G401 (cell line): Measurements from ENCODE around the gene ASGR2. TPM values are rescaled to one million over a fixed set of nuclear protein-coding genes. Genes with fewer than 3 reads are reported as not detected.
"Not testable (repeated sequence)": the region's sequence is repeated elsewhere in the genome, so short reads cannot be mapped to it uniquely, and the experiment has no call there.

Experiments used
- DNase-seq: peaks from one replicate; pipeline ENCODE4 v3.0.0-alpha.2; 2015; ENCODE audit warnings: low spot score
- in situ Hi-C: cut with HindIII; loops from 2 replicates; pipeline ENCODE4 v1.10.0; 2016; ENCODE audit warnings: low sequenced_read_pairs, mixed read lengths
- total RNA-seq: library from RNA; depleted of rRNA; stranded (reverse); fragments of >200 nt; shearing (Covaris generic); gene quantifications from 2 replicates; pipeline ENCODE4 v1.2.3, GENCODE V29; 2014; rRNA removed

ASGR2 gene, protein sequence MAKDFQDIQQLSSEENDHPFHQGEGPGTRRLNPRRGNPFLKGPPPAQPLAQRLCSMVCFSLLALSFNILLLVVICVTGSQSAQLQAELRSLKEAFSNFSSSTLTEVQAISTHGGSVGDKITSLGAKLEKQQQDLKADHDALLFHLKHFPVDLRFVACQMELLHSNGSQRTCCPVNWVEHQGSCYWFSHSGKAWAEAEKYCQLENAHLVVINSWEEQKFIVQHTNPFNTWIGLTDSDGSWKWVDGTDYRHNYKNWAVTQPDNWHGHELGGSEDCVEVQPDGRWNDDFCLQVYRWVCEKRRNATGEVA
- total RNA-seq = not detected in 2 replicates

DNA sequence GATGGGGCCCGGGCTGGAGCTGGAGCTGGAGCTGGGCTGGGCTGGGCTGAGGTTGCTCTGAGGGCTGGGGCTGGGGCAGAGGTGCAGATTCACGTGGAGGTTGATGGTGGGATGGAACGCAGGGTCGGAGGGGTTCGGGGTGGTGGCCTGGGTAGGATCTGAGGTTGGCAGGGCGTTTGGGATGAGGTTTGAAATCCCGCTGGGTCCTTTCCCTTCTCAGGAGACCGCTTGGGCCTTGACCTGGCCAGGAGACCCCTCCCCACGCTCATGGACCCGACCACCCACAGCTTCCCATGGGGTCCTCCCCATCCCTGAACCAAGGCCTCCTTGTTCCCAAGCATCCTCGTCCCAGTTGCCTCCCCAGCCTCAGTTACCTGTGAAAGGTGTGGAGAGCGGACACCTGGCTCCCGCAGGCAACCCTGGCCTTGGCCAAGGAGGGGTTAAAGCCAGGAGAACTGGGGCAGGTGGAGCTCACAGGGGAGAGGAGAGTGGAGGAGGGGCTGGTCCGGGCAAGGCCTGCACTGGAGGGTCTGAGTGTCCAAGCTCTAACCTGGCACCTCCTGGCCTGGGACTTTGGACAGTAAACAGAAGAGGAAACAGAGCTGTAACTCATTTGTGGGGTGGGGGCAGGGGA is at the start of gene ASGR2:
Gene ASGR2, minus strand, starts transcription at position 582 of the 634 bp plus-strand sequence. CDS start 582 bp downstream, outside the sequence.
- no peak for DNase-seq
- in situ Hi-C loops = no loop called here

DNA sequence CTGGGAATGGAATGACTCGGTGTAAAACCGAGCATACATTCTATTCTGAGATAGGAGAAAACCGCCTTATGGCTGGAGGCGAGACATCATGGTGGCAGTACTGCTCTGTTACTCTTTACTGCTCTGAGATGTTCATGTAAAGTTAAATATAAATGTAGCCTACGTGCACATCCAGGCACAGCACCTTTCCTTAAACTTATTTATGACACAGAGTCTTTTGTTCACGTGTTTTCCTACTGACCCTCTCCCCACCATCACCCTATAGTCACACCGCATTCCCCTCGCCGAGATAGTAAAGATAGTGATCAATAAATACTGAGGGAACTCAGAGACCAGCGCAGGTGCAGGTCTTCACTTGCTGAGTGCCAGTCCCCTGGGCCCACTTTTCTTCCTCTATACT is 44.9 kb upstream of the ASGR2 start:
- DNase-seq, in situ Hi-C loops: not testable (repeated sequence)

DNA sequence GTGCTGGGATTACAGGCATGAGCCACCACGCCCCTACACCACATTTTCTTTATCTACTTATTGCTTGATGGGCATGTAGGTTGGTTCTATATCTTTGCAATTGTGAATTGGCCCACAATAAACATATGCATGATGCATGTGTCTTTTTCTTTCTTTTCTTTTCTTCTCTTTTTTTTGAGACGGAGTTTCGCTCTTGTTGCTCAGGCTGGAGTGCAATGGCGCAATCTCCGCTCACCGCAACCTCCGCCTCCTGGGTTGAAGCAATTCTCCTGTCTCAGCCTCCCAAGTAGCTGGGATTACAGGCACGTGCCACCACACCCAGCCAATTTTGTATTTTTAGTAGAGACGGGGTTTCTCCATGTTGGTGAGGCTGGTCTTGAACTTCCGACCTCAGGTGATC is 43.8 kb upstream of the ASGR2 start:
- in situ Hi-C loops, DNase-seq: not testable (repeated sequence)

DNA sequence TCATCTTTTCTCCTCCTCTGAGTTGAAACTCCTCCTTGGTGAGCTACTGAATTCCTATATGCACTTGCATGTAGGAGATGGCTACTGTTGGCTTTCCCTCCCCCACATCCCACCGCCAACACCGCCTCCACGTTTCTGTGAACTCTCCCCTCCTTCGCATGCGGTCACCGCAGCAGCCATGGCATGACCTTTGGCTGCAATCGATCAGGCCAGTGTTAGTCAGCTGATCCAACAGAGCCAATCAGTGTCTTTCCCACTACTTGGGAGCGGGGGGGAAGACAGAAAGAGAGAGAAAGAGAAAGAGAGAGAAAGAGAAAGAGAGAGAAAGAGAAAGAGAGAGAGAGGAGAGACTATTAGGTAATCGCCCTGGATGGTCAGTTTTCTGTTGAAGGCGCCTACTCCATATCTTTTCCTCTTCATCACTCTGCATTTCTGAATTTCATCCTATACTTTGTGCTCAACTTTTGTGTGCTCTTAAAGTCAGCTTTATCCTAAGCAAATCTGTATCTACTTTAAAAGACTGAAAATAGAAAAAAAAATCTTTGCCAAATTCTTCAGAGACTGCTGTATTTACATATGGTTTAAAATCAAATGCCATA is 41.8 kb upstream of the ASGR2 start:
- in situ Hi-C loops = no loop called here
- no peak for DNase-seq

DNA sequence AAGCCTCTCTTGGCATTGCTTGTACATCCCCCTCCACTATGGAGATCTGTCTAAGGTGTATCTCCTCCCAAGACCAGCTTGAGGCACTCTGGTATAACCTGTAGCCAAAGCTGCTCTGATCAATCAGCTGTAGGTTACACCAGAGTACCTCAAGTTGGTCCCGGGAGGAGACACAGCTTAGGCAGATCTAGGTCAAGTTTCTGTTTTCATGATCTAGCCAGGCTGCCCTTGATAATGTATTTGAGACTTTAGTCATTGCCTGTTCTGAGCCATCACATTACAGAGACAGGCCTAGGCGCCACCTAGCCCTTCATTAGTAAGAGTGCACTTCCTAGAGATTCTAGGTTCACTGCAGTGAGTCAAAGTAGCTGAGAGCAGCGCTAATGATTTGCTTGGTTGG is 33.1 kb upstream of the ASGR2 start:
- in situ Hi-C loops = no loop called here
- no peak for DNase-seq

DNA sequence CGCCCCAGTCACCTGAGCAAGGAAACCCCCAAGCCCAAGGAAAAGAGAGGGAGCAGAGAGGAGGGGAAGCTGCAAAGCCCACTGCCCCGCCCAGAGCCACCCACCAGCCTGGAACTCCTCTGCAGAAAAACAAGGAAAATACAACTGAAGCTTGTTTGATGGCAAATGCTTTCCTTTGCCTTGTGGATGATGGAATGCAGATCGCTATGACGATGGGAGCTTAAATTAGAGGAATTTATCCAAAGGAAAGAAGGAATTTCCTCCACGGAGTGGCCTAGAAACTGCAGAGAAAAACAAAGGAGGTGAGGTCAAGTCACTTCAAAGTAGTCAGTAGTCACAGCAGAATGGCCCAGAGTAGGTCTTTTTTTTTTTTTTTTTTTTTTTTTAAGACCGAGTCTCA is 31.5 kb upstream of the ASGR2 start:
- in situ Hi-C loops = no loop called here
- DNase-seq = no peak

DNA sequence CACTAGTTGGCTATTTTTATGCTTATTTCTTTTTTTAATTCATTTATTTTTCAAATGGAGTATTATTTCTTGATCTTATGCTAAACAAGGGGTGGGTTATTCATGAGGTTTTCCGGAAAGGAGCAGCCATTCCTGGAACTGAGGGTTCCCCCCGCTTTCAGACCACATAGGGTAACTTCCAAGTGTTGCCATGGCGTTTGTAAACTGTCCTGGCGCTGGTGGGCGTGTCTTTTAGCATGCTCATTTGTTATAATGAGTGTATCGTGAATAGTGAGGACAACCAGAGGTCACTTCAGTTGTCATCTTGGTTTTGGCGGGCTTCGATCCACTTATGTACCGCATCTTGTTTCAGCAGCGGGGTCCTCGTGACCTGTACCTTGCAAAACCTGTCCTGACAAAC is 29.6 kb upstream of the ASGR2 start:
- no peak for DNase-seq
- in situ Hi-C loops = no loop called here

DNA sequence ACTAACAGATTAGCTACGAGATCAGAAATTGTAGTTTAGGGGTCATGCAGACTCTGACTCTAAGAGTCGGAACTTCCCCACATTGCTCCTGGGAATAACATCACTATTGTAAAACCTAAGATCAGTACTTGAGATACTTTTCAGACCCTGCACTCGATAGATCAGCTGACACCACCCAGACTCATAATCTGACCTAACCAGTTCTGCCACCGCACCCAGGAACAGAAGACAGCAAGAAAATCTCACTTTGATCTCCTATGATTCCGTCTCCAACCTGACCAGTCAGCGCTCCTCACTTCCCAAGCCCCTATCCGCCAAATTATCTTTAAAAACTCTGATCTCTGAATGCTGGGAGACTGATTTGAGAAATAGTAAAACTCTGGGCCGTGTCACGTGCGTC is 27.2 kb upstream of the ASGR2 start:
- in situ Hi-C loops = no loop called here
- DNase-seq = no peak

DNA sequence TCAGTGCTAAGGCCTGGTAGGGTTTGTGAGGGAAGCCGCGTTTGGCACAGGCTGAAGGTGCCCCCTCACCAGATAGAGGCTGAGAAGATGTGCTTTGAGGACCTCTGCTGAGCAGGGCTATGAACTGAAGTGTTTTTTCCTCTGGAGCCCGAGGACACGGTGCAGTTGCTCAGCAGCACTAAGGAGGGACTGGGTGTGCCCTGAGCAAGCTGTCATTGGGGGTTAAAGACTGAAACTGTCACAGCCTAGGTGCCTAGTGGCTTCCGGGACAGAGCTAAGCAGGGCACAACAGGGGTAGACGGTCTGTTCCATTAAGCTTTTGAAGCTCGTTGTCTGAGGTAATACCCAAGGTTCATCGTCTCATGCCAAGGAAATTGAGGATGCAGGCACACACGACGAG is 24.8 kb upstream of the ASGR2 start:
- DNase-seq = no peak
- in situ Hi-C loops = no loop called here

DNA sequence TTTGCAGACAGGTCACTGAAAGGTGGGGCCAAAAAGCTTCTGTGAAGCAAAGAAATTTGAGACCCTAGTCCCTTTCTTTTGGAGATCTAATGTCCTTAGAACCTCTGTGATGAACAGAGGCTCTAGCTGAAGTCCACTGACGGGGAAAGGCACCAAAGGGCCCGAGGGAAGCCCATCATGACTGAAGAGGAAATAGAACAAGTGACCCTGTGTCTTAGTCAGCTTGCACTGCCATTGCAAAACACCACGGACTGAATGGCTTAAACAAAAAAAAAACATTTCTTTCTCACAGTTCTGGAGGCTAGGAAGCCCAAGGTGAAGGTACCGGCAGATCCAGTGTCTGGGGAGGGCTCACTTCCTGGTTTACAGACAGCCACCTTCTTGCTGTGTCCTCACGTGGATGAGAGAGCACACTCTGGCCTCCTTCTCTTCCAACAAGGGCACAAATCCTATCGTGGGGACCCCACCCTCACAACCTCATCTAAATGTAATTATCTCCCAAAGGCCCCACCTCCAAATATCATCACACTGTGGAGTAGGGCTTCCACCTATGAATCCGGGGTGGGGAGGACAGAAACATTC is 24.3 kb upstream of the ASGR2 start:
- in situ Hi-C loops = no loop called here

DNA sequence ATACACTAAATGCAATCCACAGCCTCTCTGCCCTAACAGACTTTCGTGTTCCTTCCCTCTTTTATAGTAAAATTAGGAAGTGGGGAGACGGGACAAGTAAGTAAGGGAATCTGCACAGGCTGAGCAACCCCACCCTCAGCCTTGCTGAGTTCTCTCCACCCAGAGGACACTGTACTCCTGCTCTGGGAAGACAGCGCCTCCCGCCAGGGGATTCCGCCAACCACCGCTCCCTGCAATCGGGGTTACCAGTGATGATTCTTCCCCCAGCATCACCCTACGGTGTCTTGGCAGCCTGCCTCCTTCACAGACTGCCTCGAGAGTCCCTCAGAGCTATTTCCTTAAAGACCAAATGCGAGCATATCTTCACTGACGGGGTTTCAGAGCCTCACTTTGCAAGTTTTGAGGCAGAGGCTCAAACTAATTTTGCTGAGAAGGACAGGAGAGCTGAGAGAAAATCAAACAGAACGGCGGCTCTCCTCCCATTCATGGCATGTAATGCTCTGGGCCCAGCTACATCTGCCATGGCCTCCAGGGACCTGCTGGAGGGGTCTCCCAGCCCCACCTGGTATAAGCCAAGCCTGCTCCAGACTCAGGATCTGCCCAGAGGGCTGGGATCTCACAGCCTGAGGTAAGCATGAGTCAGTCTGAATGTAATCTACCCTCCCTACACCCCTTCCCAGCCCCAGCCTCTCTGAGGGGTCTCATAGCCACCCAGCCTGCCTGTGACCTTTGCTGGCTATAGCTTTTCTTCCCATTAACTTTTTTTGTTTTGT is 22.7 kb upstream of the ASGR2 start:
- in situ Hi-C loops = no loop called here
- DNase-seq = no peak

More for the DNA sequence above, 24.3 kb upstream of the ASGR2 start:
- no peak for DNase-seq

DNA sequence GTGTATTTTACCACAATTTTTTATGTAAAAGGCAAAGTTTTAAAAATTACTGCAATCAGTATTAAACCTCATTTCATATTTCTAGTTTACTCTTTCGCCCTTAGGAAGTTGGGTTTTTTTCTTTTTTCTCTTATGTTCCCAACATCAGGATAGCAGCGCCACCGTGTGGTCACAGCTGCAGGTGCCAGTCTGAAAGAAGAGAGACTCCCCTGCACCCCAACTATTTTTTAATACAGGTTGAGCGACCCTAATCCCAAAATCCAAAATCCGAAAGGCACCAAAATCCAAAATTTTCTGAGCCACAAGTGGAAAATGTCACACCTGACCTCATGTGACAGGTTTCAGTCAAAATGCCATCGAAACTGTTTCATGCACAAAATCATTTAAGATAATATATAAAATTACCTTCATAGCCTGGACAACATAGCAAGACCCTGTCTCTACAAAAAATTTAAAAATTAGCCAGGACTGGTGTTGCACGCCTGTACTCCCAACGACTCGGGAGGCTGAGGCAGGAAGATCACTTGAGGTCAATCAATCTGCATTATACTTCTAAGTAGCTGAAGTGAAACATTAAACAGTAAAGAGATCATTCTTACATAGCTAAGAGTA is 21.8 kb upstream of the ASGR2 start:
- peak; percentile 79 for DNase-seq
- in situ Hi-C loops = no loop called here

DNA sequence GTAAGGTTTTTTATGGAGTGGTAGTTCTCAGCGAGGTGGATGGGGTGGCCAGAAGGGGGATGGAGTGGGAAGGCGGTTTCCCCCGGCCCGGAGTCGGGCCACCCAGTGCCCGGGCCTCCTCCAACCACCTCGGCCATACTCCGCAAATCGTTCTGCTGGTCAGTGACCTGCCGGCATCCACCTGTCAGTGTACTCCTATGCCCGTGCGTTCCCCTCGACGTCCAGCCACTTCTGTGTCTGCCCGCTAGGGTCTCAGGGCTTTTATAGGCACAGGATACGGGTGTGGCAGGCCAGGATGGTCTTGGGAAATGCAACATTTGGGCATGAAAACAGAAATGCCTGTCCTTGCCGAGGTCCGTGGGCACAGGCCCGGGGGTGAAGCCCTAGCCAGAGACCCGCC is 19.3 kb upstream of the ASGR2 start:
- DNase-seq = no peak
- in situ Hi-C loops = no loop called here

DNA sequence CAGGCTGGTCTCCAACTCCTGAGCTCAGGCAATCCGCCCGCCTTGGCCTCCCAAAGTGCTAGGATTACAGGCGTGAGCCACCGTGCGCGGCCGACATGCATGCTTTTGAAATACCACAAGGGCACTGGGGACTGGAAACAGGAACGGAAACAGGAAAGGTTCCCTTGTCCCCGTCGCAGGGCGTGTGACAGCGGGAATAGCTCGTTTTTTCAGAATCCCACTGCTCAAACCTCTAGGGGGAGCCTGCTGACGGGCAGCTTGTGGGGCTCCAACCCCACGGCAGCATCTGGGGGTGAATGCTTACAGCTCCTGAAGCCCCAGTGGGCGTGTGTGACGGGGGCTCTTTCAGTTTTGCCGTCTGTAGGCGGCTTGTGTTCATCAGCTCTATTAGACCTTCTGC is 18.8 kb upstream of the ASGR2 start:
- DNase-seq = no peak
- in situ Hi-C loops = no loop called here

DNA sequence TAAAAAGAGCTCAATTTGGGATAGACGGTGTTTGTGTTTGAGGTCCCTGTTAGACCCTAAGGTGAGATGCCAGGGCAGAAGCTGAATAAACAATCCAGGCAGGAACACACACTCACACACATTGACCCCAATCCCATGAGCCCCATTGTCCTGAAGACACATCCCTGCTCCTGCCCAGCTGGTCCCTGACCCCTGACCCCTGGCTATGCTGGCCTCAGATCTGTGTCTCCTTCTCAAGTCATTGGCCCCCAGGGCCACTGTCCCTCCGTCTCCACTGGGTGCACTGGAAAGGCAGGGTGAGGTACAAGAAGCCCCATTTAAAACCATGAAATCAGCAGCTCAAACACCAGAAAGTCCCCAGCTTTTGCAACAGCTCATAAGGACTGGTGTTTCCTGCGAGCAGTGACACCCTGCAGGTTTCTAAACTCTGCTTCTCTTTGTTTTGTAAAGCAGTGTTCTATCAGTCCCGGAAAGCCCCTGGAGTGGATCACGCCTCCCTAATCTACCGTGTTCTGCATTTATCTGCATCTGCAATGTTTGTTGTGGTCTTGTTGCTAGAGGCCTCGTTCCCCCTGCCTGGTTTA is 18.0 kb upstream of the ASGR2 start:
- in situ Hi-C loops = no loop called here
- no peak for DNase-seq

DNA sequence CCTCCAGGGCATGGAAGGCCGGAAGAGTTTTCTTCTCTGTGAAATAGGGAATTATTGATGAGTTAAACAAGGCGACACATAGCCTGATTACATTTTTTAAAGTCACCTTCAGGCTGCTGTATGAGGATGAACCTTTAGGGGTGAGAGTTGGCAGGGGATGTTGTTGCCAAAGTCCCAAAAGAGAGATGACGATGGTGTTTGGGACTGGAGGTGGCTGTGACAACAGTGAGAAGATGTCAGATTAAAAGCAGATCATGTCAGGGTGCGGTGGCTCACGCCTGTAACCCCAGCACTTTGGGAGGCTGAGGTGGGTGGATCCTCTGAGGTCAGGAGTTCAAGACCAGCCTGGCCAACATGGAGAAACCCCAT is 16.8 kb upstream of the ASGR2 start:
- in situ Hi-C loops = no loop called here
- DNase-seq = no peak

DNA sequence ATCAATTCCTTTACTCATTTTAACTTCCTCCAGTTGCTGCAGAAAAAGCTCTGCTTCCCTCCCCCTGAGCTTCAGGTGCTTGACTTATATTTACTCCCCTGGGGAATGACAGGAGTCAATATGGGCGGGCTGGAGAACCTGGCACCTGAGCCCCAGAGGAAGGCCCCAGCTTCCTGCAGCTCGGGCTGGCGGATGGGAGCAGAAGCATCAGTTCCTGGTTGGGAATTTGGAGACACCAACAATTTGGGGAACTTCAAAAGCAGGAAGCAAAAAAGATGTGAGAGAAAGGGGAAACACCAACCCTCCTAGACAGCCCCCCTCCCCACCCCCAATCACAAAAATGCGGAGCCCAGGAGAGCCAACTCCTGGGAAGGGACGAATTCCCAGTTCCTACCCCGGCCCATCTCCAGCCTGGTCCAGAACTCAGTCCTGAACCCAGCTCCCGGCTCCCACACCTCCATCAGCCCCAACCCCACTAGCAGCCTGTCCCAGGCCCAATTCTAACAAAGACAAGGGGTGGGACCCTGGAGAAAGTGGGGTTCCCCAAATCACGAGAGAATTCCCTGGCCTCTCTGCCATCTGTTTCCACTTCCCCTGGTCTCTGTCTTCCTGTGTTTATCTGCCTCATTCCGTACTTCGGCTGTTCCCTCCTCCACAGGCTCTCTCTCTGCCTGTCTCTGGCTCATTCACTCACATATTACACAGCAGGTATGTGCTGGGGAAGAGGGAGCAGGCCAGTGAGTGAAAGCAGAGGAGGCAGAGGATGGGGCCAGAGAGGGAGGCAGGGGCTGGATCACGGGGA is 16.2 kb upstream of the ASGR2 start:
- no peak for DNase-seq
- in situ Hi-C loops = no loop called here

DNA sequence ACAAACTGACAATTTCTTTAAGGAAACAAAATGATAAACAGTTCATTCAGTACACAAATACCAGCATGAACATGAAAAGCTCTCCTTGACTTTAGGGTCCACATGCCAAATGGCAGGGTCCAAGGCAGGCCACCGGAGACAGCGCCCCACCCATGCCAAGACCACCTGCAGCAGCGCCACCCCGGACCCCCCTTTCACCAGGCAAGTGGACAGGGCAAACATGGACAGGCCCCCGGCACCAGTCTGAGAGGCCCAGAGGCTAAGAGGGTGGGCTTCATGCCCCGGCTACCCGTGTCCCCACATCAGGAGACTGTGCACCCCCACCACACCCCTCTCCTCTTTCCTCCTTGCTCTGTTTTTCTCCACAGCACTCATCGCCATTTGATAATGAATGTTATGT is 14.7 kb upstream of the ASGR2 start:
- in situ Hi-C loops = no loop called here
- no peak for DNase-seq
